Stromal cell of bone marrow (primary cell): ENCODE measurements around the gene RPL22.

Source experiments
- DNase-seq: peaks from one replicate; pipeline ENCODE4 v3.0.0-alpha.2; 2012; ENCODE audit warnings: low read depth

RPL22 gene

GRCh38 chr1:6151291-6151822 lies 48.0 kb downstream of the RPL22 start:
- DNase-seq = no peak

GRCh38 chr1:6150006-6150938 lies 49.1 kb downstream of the RPL22 start:
- DNase-seq = no peak

DNA sequence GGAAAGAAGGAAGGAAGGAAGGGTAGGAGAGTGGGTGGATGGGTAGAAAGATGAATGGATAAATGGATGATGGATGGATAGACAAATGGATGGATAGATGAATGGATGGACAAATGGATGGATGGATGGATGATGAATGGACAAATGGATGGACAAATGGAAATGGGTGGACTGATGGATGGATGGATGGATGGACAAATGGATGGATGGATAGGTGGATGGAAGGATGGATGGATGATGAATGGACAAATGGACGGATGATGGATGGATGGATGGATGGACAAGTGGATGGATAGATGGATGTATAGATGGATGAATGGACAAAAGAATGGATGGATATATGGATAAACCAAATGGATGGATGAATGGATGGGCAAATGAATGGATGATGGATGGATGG lies 49.8 kb downstream of the RPL22 start:
- no peak for DNase-seq

- DNase-seq = no peak
Observed at GRCh38 chr1:6148497-6149241, 50.7 kb downstream of the RPL22 start.

DNA sequence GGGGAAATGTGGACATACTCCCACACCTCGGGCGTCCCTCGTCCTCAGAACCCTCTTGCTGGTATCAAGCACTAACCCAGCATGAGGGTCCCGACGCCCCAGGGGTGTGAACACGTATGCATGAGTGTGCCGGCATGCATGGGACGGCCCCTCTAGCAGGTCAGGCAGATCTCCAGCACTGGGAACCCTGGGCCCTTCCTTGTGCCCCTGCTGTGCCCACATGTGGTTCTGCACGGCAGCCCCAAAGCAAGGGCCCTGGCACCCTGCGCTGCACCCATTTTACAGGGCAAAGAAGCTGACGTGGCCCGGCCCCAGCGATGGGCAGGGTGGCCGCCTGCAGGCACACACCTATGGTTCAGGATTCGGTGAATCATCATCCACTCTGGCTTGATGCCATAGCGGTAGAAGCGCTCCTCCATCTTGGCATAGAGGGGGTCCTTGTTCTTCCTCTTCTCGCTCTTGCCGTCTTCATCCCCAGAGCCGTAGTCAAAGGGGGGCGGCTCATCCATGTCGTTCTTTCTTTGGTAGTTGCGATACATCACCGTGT lies 53.5 kb downstream of the RPL22 start:
- DNase-seq = no peak

- DNase-seq = no peak
Observed at GRCh38 chr1:6145396-6145750, 54.0 kb downstream of the RPL22 start.

DNA sequence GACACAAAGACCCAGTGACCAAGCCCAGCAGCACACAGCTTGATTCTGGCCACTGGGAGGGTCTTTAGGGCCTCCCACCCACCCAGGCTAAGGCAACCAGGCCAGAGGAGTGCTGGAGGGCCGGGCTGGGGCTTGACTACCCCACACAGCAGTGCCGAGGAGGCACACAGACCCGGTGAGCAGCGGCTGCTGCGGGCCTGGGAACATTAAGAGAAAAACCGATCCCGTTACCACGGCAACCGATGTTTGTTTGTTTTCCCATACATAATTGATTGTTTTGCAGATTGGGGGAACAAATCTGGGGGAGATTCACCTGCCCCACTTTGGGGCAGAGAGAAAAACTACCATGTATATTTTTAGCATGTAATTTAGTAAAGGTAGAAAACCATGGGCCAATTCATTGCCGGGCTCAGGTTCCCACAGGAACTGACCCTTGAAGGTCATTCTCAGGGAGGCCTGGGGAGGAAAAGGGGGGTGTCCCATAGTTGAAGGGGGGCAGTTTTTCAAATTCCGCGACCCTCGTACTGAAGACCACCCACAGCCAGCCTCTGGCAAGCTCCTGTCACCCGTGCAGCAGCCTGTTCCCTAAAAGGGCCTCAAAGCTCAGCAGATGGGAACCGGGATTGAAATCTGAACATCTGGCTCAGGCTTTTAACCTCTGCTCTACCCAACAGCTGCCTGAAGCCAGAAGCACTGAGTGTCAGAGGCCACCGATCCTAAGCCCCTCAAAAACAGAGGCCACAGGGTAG lies 54.6 kb downstream of the RPL22 start:
- no peak for DNase-seq

- DNase-seq = no peak
Observed at GRCh38 chr1:6144175-6144574, 55.2 kb downstream of the RPL22 start.

DNA sequence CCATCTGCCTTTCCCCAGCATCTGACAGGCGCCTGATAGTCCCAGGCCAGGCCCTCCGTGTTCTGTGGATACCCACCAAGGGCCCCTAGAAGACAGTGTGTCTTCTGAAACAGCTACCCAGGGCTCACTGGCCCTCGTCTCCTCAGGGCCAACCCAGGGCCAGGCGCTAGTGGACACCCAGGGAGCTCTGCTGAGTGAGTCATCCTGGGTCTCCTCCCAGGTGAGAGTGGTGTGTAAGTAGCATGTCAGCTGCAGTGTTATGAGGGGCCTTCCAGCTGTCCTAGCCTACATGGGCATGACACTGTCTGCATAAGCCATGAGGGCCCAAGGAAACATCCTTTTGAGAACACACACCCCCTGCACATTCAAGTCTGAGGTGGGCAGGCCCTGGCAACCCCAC lies 56.0 kb downstream of the RPL22 start:
- DNase-seq = no peak

DNA sequence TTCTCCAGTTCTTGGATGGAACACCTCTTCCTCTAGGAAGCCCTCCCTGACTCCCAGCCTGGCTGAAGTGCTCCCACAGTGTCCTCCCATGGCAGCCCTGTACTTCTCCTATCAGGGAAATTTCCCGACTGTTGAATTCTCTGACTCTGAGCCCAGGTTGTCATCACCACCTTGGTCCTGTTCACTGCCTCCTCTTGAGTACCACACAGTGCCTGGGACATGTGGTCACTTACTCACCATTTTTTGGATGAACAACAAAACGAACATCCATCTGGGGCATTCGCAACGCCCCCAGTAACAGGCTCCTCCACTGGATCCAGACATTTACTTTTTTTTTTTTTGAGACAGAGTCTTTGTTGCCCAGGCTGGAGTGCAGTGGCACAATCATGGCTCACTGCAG lies 56.7 kb downstream of the RPL22 start:
- no peak for DNase-seq

- DNase-seq = no peak
Observed at GRCh38 chr1:6142036-6142621, 57.3 kb downstream of the RPL22 start.

DNA sequence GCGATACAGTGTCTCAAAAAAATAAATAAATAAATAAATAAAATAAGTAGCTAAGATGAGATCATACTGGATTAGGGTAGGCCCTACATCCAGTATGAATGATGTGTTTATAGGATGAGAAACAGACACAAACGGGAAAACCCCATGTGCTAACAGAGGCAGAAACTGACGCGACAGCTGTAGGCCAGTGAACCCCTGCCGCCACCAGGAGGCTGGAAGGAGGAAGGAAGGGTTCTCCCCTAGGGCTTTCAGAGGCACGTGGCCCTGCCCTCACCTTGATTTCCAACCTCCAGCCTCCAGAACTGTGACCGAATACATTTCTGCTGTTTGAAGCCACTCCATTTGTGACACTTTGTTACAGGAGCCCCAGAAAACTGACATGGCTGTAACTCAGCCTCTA lies 57.8 kb downstream of the RPL22 start:
- no peak for DNase-seq

DNA sequence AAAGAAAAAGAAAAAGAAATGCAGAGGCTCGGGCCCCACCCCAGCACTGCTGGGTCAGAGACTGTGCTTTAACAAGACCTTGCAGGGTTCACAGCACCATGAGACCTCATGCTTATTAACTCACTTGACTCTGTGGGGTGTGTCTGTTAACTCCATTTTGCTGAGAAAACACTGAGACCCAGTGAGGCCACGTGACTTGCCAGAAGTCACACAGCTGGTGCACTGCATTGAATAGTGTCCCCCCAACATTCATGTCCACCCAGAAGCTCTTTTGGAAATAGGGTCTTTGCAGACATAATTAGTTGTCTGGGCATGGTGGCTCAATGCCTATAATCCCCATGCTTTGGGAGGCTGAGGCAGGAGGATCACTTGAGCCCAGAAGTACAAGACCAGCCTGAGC lies 59.0 kb downstream of the RPL22 start:
- DNase-seq = no peak

- no peak for DNase-seq
Observed at GRCh38 chr1:6137758-6138157, 61.6 kb downstream of the RPL22 start.

DNA sequence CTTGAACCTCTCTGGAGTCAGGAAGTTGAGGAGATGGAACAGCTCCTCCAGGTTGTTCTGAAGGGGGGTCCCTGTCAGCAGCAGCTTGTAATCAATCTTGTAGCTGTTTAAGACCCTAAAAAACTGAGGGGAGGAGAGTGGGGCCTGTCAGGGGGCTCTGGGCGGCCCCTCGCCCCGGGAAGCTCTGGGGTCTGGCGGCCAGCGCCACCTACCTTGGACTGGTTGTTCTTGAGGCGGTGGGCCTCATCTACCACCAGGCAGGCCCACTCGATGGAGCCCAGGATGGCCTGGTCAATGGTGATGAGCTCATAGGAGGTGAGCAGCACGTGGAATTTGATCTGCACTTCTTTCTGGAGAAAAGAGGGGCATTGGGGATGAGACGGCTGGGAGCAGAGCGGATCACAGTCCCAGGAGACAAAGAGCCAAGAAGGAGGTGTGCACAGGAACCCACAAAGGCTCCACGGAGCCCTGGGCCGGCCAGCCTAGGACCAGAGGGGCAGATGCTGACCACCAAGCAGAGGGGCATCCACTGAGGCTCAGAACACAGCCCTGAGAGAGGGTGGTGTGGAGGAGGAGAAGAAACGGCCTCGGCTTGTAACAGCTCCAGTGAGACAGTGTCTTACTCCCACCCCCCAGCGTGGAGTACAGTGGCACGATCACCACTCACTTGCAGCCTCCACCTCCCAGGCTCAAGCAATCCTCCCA lies 62.7 kb downstream of the RPL22 start:
- no peak for DNase-seq
